Thoracic aorta endothelial cell (primary cell): ENCODE results near the gene LETMD1. TPM values are rescaled to one million over a fixed set of nuclear protein-coding genes. Genes with fewer than 3 reads are reported as not detected.

ENCODE experiments used
- small RNA-seq: library from RNA; depleted of rRNA; stranded (forward); fragments of <200 nt; gene quantifications from one replicate; pipeline ENCODE3, GENCODE V24; 2012
- total RNA-seq: library from RNA; depleted of rRNA; stranded (reverse); fragments of >200 nt; gene quantifications from 2 replicates; pipeline ENCODE4 v1.2.3, GENCODE V29; 2012

Gene LETMD1, protein sequence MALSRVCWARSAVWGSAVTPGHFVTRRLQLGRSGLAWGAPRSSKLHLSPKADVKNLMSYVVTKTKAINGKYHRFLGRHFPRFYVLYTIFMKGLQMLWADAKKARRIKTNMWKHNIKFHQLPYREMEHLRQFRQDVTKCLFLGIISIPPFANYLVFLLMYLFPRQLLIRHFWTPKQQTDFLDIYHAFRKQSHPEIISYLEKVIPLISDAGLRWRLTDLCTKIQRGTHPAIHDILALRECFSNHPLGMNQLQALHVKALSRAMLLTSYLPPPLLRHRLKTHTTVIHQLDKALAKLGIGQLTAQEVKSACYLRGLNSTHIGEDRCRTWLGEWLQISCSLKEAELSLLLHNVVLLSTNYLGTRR
- total RNA-seq = 32.6 and 39.6 TPM in 2 replicates

DNA sequence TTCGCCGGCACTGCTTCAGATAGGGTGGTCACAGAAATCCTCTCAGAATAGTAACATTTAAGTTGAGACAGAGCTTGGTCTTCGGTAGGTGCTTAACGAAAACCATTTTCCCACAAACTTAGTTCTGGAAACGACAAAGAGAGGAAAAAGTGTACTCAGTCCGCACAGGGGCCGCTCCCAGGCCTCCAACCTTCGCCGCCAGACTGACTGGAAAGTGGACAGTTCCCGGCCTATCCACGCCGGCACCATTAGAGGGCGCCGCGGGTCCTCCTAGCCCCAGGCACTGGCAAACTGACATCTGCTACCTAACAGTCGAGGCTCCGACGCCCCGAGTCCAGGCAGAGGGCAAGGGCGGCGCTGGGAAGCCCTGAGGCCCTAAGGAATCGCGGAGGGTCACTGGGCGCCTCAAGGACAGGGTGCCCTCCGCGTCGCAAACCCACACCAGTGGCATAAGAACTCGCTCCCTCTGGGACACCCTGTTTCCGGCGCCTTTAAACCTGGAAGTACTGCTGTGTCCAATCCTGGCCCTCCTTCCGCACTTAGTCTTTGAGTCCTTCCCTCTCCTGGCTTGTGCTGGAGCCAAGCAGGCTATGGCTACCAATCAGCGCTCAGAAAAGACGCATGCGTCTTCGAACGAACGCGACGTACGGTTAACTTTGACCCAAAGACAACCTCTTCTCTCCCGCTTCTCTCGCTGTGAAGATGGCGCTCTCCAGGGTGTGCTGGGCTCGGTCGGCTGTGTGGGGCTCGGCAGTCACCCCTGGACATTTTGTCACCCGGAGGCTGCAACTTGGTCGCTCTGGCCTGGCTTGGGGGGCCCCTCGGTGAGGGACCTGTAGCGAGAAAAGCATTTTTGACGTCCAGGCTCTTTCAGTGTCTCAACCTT lies at the start of gene LETMD1:
Gene LETMD1 (plus strand): TSS at position 673 of the 886 bp plus-strand sequence. CDS start 30 bp downstream, at position 703.

DNA sequence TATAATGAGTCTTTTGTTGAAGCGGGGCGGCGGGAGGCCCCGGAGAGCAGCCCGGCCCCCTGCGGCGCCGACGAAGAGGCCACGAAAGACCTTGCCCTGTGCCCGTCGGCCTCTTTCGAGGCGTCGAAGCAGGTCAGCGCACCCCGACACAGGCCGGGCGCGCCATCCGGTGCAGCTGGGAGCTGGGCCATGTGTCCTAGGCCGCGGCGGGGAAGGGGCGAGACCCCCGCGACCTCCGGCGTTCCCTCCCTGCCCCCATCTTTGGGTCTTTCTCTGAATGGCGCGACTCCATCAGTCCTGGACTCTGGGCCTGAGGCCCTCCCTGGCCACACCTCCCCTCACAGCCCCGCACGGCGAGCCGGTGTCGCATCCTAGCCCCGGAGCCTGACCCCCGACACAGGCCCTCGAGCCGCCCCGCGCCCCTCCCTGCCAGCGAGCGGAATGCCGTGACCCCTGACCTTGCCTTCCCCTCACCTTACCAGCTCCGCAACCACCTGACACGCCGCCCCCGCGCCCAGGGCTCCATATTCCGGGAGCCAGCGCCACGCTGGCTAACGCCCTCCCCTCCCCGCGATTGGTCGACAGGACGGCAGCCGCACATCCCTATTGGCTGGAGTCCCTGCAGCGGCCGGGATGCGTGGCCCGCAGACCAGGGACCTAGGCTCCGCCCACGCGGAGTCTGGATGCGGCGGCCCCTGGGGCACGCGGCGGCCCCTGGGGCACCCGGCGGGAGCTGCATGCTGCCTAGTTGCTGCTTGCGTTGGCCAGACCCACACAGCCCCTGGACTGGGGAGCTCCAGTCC lies 22.1 kb upstream of the LETMD1 start, which contains the start of gene SLC11A2:
Gene SLC11A2 (minus strand): TSS at position 549 of the 803 bp plus-strand sequence. CDS start 15,656 bp downstream, outside the sequence.

DNA sequence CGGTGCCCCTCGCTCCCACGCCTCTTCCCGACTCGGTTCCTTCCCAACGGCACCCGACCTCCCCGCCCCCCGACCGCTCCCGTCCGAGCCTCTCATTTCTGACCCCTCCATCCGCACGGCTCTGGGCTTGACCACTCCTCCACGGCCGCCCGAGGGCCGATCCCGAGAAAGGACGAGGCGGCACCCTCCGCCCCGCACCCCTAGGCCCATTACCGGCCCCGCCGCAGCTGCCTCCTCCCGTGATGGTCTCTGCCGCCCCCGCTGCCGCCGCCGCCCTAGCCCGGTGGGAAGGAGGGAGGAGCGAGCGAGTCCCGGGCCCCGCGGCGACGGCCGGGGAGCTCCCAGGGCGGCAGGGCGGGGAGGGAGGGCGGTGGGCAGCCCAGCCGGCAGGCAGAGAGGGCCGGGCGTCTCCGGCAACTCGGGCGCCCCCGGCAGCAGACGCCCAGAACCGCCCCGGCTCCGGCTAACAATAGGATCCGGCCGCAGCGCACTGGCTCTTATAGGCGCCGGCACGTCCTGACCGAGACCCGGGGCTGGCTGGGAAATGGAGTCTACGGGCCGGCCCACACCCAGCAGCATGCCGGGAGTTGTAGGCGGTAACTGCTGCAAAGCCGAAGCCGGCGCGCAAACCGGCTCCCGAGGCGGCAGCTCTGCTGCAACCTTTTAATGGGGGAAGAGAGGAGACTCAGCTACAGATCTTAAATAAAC lies 35.2 kb downstream of the LETMD1 start, which contains the start of gene CSRNP2:
Gene CSRNP2 (minus strand): TSS at position 471 of the 708 bp plus-strand sequence. CDS start 7,035 bp downstream, outside the sequence.

Small RNAs within 50 kb of the gene (small RNA-seq; reads per million reads assigned to genes)
- not detected for gene RNU6-1273P
- not detected for gene RNU6-87P

Other genes starting within 250 kb of the LETMD1 start
- gene TMPRSS12, start 205.4 kb upstream of the LETMD1 start, total RNA-seq = not detected in 2 replicates
- gene HIGD1C, start 95.8 kb upstream of the LETMD1 start, total RNA-seq = not detected in 2 replicates
- 53.2 and 58.2 TPM in 2 replicates for gene SLC11A2, start 21.9 kb upstream of the LETMD1 start, total RNA-seq
- 31.9 and 37.9 TPM in 2 replicates for gene CSRNP2, start 35.3 kb downstream of the LETMD1 start, total RNA-seq
- gene TFCP2, start 124.8 kb downstream of the LETMD1 start, total RNA-seq = 12.9 TPM in 2 replicates
- gene POU6F1, start 169.7 kb downstream of the LETMD1 start, total RNA-seq = 1.5 and 2.6 TPM in 2 replicates
- 125 and 183 TPM in 2 replicates for gene DAZAP2, start 190.5 kb downstream of the LETMD1 start, total RNA-seq
- gene SMAGP, start 222.1 kb downstream of the LETMD1 start, total RNA-seq = 22.8 and 23.1 TPM in 2 replicates